Right kidney (tissue), 1 donor: Measurements from ENCODE around the gene AGPAT3.

Source experiments
- DNase-seq: peaks from one replicate; pipeline ENCODE4 v3.0.0-alpha.2; 2016

AGPAT3 gene

DNA sequence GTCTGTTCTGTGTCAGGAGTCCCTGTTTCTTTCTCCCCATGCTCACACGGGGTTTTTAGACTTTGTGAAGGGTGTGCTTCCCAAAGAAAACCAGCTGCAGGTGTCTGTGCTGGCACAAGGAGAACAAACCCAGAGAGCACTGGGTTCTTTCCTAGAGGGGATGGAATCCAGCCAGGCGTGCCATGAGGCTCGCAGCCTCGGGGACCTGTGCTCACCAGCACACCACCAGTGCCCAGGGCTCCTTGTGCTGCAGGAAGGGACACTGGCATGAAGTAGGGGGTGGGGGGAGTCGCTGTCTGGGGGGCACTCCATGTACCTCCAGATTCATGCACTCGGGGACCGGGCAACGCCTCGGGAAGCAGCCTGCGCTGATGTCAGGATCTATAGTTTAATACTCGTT is 57.9 kb downstream of the AGPAT3 start:
- DNase-seq, result no peak

DNA sequence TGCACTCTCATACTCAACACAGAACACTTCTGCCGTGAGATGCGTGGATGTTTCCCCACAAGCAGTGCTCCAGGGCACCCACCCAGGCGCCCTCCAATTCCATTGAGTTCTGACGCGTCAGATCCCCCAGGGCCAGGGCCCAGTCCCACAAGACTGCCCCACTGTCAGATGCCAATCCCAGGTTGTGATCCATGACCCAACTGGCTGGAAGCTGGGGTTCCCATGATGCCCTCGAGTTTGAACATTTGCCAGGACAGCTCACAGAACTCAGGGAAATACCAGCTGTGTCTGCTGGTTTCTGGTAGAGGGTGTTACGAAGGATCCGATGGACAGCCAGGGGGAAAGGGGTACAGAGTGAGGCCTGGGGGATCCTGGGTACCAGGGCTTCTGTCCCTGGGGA is 58.4 kb downstream of the AGPAT3 start:
- no peak for DNase-seq

DNA sequence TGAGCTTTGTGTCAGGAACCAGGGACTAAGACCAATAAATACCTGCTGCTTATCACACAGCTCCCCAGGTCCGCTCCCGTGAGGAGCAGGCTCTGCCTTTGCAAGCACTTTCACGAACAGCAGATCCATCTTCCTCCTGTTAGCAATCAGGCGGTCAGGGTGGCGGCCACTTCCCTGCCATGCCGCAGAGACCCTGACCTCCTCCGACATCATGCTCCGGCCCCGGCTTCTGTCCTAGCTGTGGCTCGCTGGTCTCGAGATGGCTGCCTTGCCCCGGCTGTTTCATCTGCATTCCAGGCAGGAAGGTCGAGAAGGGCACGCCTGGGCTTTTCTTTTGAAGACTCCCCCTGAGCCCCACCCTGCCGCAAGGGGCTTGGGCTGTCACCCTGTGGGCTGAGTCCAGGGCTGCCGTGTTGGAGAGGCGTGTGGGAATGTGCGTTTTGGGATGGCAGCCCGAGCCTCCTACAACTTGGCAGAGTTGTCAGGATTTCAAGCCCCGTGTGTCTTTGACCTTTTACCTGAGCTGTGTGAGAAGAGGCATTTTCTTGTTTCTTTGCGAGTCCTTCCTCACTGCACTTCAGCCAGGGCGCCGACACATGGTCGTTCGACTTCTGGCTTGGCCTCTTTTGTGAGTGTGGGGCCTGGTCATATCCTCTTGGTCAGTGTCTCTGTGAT is 59.5 kb downstream of the AGPAT3 start:
- DNase-seq, result no peak

DNA sequence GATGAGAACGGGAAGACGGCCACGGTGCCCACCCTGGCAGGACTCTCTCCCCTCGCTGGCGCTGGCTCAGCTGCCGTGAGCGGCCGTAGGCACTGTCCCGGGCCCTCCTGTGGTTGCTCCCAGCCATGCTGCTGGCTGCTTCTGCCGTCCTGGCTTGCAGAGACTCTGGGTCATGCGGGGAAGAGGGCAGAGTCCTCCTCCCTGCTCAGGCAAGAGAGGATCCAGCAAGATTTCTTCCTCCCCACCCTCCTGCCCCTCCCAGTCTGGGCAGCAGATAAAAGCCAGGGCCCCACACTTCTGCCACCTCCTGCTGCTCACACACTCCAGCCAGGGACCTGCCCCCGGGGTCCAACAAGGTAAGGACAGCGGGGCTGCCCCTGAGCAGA is 60.1 kb downstream of the AGPAT3 start:
- DNase-seq, result no peak

DNA sequence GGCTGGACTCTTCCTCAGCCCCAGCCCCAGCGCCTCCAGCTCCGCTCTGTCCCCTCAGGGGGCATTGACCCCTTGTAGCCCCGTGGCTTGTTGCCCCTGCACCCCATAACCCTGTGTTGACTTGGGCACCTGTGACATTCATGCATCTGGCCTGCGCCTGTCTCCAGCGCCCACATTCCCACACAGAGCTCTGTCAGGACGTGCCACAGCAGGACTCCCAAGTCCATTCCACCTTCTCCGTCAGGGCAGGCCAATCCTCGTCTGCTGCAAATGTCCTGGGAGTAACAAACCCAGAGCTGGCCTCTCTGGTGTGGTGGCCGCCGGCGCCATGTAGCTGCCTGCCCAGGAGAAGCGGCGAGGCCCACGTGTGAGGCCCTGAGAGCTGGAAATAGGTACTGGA is 60.6 kb downstream of the AGPAT3 start:
- DNase-seq, result no peak

DNA sequence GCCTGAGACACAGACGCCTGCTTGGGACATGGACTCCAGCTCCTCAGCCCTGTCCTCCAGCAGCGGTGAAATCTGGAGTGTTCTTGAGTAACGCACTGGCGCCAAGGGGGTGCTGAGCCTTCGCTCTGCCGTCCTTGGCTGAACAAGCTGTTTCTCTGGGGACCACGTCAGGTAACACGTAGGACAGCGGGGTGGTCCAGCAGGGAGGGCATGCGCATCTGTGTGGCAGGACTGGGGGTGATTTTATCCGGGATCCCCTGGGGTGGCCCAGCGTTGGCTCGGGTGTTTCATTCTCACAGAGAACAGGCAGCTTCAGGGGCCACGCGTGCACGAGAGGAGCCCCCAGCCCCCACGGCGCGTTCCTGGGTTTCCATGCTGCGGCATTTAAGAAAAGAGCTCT is 61.2 kb downstream of the AGPAT3 start:
- no peak for DNase-seq

DNA sequence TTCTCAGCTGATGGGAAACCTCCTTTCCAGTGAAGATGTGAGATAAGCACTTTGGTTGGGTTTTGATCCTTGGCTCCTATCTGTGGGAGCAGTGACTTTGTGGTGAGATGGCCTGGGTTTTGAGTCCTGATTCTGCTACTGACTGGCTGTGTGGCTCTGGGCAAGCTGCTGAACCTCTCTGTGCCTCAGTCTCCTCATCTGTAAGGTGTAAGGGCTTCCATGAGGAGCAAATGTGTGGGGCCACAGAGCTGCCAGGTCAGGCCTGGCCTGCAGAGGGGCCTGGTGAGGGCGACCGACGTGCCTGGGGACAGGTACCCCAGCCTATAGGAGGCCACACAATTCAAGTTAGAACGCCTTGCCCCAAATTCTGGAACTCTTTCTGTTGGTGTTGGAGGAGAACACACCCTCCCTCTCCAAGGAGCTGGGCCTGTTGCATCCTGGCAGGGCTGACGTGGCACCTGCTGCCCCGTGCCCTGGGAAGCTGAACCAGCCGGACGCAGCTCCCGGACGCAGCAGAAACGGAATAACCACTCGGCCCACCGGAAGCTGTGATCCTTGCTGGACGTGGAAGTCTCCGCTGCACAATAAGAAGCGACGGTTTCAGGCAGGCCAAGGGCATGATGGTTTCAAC is 62.7 kb downstream of the AGPAT3 start:
- no peak for DNase-seq

DNA sequence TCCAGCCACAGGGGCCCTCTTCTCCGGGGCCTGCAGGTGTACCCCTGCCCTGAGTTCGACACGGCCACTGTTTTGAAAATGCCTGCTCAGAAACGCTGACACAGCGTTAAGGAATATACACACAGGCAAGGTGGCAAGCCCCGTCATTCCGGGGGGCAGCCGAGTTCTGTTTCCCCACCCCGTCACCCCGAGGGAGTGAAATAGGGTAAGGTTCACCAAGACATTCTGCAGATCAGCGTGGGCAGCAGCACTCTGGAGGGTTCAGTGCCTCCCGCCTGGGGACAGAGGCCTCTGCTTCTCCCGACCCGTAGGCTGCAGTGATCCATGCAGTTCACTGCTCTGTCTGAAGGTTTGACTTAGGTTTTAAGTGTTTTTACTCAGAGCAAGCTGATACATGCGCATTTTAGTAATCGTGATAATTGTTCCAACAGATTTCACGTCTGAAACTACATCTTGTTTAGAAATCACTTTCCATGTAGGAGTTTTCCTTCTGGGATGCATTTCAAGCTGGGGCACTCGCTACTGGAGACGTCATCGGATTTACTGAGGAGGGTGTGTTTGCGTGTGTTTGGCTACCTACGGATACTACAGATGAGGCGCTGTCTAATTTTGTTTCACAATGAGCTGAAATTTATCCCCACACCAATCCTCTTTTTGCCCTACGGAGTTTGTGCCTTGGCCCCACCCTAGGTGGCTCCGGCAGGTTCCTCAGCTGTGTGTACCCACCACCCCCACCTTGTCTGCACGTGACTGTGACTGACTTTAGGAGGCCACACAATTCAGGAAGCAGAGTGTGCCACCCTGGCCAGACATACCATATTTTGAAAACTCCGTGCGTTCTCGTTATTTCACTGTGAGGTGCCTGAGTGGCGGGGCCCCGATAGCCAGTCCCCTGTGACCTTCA is 63.5 kb downstream of the AGPAT3 start:
- DNase-seq, result no peak

DNA sequence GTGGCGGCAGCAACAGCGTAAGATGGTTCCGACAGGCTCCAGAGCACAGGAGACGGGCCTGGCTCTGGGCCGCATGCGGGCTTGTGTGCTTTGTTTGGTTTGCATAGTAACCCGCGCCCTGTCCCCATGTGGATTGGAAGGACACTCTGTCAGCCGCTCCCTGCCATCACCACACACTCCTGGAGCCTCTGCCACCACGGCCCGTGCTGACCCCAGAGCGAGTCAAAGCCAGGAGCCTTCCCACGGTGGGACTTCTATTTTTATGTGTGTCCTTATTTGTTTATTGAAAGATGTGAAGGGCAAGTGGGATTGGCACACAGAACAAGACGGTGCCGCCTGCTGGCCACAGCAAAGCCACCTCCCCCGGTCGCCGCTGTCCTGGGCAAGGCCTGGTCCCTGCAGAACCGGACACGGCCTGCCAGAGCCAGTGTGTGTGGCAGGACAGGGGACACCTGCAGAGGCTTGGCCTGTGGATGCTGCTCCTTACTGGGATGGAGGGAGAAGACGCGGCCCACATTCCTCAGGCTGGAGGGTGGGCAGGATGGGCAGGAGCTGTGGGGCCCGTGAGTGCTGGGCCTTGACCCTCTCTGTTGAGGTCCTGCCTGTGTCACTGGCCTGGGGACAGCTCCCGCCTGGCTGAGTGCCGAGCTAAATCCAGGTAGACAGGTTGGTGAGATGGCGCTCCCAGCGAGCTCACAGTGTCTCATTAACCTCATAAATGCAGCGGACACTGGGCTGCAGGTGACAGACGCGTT is 64.4 kb downstream of the AGPAT3 start:
- no peak for DNase-seq

DNA sequence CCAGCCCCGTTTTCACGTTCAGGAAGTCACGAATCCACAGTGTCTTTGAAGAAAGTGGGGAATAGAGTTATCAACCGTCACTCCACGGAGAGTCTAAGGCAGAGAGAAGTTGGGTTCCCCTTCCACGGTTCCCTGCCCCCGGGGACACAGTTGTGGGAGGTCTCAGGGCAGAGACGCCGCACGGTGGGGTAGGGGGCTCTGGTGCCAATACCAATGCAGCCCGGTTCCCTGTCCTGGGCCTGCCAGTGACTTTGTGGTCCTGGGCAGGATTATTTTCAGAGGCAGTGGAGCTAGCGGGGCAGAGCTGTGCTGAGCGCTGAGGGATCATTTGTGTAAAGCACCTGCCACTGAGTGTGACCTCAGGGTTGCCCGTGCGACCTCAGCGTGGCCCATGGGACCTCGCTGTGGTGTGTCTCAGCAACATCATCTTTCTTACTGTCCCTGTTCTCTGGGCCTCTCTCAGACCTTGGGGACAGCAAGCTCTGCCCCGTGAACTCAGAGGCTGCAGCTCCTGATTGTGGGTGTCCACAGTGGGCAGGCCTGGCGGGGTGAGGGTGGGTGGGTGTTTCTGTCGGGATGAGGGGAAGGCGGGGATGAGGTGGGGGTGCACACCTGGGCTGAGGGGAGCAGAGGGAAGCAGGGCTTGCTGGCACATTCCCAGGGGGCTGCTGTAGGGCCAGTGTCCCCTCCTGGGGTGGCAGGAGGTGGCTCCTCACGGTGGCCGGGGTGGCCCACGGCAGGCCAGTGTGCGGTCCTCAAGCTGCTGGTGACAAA is 65.2 kb downstream of the AGPAT3 start:
- no peak for DNase-seq

DNA sequence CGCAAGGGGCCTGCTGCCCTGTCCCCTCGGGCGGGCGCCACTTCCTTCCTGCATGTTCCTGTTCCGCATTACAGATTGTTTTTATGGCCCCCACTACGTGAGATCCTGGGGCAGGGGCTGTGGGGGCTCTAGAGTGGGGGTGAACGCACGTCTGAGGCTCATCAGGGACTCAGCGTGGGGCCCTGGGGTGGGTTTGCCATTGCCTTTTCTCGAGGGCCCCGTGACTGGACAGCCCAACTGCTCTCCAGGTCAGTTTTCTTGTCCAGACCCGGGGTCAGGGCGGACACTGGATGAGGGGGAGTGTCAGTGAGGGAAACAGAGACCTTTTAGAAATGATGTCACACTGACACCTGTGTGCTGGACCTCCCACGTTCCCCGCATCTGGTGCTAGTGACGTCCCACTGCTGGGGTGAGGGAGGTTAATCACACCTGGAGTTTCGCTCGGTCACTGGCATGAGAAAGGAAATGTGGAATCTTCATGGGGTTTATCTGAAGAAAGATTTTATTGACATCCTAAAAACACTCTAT is 65.9 kb downstream of the AGPAT3 start:
- DNase-seq, result no peak

DNA sequence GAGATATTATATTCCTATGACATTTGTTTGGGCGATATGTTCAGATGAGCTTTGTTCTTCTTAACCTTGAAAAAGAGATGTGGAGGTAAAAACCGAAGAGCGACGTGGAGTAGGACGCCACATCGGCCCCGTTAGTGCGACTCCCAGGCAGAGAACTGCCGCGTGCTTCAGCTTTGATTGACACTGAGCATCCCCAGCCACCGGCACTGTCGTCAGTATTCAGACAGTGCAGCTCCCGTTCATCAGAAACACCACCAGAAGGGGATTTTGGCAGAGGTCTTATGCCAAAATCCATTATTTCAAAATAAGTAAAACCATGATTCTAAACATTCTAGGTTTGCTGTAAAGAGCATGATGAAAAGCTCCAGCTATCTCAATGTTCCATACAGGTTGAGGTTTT is 66.5 kb downstream of the AGPAT3 start:
- no peak for DNase-seq

DNA sequence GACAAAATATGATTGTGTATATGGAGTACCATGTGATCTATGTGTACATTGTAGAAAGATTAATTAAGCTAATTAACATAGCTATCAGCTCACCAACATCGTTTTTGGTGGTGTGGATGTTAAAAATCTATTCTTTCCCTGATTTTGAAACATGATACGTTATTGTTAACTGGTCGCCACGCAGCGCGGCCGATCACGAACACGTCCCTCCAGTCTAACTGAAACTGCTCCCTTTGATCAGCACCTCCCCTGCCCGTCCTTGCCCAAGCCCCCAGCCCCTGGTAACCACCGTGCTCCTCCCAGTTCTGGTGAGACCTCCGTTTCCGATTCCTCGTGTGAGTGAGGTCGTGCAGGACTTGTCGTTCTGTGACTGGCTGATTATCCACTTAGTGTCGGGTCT is 67.0 kb downstream of the AGPAT3 start:
- DNase-seq, result no peak

DNA sequence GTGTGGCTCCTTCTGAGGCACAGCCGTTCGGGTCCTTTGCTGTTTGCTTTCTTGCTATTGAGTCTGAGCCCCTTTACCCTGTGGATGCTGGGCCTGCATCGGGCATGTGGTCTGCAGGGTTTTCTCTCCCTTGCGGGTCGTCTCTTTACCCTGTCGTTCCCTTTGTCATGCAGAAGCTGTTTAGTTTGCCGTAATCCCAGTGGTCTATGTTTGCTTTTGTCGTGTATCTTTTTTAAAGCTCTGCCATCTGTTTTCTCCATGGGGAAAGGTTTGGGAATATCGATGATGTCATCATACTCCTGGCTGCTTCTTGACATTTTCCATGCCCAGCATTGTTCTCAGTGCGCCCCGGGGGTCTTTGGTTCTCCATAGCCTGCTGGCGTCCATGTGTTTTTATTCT is 68.2 kb downstream of the AGPAT3 start:
- DNase-seq, result no peak

DNA sequence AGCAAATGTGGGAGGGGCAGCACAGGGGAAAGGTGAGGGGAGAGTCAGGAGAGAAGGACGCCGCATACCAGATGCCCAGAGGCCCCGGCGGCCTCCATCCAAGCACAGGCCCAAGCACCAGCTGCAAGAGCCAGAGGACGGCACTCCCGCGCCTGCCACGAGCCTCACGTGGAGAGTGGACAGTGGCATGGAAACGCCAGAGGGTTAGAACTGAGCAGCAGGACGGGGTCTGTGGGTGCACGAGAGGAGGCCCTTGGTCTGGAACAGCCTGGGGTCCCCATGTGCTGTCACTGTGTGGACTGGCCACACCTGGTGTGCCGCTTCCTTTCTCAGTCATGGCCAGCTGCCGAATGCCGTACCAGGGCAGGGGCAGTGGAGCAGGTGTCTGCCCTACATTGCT is 68.7 kb downstream of the AGPAT3 start:
- no peak for DNase-seq

DNA sequence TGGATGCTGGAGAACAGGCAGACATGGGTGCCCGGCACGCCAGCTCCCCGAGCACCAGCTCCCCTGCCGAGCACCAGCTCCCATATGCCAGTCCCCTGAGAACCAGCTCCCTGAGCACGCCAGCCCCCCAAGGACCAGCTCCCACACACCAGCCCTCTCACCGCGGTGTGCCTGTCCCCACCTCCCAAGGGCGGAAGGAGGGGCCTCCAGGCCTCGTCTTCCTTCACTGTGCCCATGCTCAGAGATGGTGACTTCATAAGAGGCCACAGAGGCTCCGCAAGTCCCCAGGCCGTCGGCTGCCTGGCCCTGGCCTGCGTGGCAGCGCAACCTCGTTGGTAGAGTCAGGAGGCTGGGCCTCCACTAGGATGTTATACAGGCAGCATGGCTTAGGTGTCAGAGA is 69.1 kb downstream of the AGPAT3 start:
- DNase-seq, result no peak

DNA sequence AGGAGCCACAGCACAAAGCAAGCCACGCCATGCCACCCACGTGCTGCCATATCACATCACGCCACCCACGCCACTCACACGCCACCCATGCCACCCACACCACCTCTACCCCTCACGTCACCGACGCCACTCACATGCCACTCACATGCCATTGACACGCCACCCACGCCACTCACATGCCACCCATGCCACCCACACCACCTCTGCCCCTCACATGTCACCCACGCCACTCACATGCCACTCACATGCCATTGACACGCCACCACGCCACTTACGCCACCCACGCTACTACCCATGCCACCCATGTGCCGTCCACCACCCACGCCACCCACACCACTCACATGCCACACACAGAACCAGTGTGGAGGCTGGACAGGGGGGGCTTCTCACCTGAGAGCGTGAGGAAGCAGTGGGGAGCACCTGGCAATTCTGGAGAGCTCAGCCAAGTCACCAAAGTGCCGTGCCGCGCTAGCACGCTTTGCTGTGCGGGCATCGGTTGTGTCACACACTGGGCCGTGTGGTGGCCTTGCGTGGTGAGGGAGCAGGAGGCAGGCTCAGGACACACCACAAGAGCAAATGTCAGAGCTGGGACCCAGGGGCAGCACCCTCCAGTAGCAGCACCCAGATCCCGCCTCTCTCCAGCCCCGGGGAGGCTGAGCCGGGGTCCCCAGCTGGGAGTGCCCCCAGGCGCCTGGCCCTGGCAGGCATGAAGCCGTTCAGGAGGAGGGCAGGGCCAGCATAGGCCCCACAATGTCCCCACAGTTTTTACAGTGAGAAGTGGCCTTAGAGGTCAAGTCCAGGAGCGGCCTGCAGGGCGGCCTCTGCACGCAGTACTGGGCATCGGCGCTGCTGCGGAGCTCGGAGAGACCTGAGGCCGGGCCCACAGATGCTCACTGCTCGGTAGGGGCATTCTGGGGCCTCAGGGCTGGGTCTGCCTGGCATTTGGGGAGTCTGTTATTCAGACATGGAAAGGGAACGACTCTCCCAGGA is 70.0 kb downstream of the AGPAT3 start:
- no peak for DNase-seq

DNA sequence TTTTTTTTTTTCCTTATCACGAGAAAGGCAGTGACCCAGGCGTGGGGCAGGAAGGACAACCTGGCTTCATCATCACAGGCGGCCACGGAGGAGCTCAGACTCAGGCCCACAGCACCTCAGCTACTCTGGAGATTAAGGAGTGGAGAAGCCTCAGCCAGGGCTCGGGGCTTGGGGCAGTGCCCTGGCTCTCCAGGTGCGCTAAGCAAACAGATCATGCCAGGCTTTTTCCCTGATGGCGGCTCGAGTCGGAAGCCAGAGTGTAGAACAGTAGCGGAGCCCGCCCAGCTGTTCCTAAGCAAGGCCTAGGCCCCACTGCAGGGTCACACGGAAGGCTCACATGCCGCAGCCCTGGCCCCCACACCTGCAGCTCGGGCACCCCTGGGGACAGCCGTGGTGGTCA is 70.7 kb downstream of the AGPAT3 start:
- DNase-seq, result no peak

DNA sequence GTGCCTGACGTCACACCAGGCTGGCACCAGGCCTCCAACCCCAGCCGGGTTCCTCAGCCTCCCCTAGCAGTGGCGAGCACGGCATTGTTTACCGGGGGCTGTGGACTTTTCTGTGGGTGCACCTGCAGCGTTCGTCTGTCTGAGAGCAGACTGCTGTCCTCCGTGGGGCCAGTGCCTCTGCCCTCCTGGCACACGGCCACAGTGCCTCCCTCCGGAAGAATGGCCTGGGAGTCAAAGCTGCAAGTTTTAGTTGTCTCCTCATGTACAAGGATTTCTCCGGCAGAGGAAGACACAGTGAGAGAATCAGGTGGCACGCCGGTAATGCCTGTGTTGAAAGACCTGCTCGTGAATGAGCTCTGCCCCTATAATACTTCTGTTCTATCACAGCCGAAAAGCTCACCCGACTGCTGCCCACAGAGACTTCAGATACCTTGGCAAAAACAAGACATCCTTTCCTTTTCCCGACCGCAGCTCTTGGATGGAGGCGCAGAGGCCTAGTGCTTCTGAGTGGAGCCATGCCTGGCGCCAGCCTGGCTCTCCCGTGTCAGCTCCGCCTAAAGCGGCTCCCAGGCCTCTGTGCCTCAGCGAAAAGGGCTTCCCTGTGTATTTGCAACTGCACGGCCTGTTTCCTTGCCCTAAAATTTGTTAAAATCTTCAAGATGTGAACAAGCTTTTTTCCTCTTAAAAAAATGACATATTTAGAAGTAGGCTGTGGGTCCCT is 71.4 kb downstream of the AGPAT3 start:
- no peak for DNase-seq
